NCI-H1048 (cell line): Measurements from ENCODE around the gene TMCO4.
"Not testable (repeated sequence)": the region's sequence is repeated elsewhere in the genome, so short reads cannot be mapped to it uniquely, and the experiment has no call there.

Source experiments
- DNase-seq: peaks from one replicate; lab custom pipeline; 2025; lab: John Stamatoyannopoulos, UW

The TMCO4 gene

DNA sequence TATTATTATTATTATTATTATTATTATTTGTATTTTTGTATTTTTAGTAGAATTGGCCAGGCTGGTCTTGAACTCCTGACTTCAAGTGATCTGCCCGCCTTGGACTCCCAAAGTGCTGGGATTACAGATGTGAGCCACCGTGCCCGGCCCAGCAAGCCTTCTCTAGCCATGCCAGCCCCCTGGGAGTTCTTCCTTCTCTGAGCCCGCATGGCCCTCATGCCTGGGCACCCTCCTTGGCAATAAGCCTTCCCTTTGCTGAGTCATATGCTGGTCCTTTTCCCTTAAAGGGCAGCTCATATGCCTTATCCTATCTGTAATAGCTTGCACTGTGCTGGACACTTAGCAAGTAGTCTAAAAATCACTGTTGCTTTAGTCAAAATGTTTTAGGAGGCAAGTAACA lies 164.1 kb downstream of the TMCO4 start:
- no peak for DNase-seq

DNA sequence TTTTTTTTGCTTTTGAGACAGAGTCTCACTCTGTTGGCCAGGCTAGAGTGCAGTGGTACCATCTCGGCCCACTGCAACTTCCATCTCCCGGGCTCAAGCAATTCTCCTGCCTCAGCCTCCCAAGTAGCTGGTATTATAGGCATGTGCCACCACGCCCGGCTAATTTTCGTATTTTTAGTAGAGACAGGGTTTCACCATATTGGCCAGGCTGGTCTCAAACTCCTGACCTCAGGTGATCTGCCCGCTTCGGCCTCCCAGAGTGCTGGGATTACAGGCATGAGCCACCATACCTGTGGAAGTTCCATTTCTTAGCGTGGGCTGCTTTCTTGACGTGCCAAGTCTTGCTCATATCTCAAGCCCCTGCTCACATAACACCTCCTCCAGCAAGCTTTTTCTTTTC lies 164.7 kb downstream of the TMCO4 start:
- not testable (repeated sequence) for DNase-seq

DNA sequence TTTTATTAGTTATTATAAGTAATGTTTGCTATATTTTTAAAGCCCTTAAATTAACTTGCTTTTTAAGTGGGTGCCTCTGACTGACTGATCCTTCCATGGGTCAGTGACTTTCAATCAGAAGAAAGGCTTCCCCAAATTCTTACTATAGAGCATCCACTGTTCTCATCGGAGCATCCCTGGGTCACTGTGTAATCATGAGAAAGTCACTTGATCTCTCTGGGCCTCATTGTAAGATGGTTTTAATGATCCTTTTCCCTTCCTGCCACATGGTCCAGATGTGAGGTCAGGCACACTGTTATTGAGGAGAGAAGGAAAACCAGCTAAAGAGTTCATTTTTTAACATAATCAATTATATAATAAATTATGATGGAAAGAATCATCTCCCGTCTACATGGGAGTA lies 166.6 kb downstream of the TMCO4 start:
- DNase-seq: no peak
